Suprapubic skin (tissue), 4 donors: Measurements from ENCODE around the gene KRTAP4-2.

Experiments
- CTCF ChIP-seq, 2 donors: fragments of 200-600 bp in 1 of 2; fragments of 450-650 bp in 1 of 2; sonication (generic) in 1 of 2; IDR thresholded peaks; one replicate each; pipeline ENCODE4 v1.5.1; 2016 to 2019; ENCODE audit warnings: antibody characterized with exemption in 2 of 2, mild to moderate bottlenecking in 1 of 2, moderate library complexity in 1 of 2
- EP300 ChIP-seq: sonication (generic); formaldehyde crosslinking; IDR thresholded peaks from one replicate; pipeline ENCODE4 v1.6.1; 2017; ENCODE audit warnings: antibody characterized with exemption
- POLR2A ChIP-seq, 2 donors: fragments of 450-650 bp; IDR thresholded peaks; one replicate each; pipeline ENCODE4 v1.6.1; 2017; ENCODE audit warnings: antibody characterized with exemption in 2 of 2, mild to moderate bottlenecking in 2 of 2, moderate library complexity in 2 of 2
- POLR2AphosphoS5 ChIP-seq, 3 donors: sonication (generic); formaldehyde crosslinking; IDR thresholded peaks; one replicate each; pipeline ENCODE4 v1.6.1; 2017; ENCODE audit warnings: antibody characterized with exemption in 3 of 3

DNA sequence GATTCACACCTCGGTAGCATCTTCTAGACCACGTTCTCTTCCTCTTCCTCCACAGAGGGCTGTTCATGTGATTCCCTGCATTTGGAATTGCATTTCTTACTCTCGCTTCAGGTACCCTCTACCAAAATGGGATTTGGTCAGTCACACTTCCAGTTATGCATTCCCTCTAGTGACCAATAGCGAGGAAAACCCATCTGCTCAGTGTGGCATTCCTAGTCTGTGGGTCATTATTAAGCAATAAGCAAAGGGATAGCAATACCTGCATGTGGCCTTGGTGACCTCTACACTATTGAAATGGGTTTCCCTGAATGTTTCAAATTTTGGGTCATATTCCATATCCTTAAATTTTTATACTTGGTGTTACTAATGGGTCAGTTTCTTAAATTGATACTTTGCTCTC is 28.0 kb downstream of the KRTAP4-2 start:
- TF ChIP-seq POLR2A (IDR thresholded peaks at IDR 0.05) (no peak), CTCF (IDR thresholded peaks at IDR 0.05) (no peak), EP300 (no peak), POLR2AphosphoS5 (IDR thresholded peaks at IDR 0.05) (no peak)
